ENCODE measurements around the gene CAT.

Gene CAT

GRCh38 chr11:34425360-34425759 lies 13.4 kb upstream of the CAT start:
- no peak for DNase-seq (ENCODE audit: low read depth)

- no peak for DNase-seq (ENCODE audit: low read depth)
Observed at GRCh38 chr11:34425867-34426266, 12.9 kb upstream of the CAT start.

- DNase-seq (ENCODE audit: low read depth), result no peak
Observed at GRCh38 chr11:34426766-34427185, 12.0 kb upstream of the CAT start.

- DNase-seq (ENCODE audit: low read depth), result no peak
Observed at GRCh38 chr11:34427186-34427805, 11.4 kb upstream of the CAT start.

- no peak for DNase-seq (ENCODE audit: low read depth)
Observed at GRCh38 chr11:34431979-34432378, 6.8 kb upstream of the CAT start.

- DNase-seq (ENCODE audit: low read depth), result no peak
Observed at GRCh38 chr11:34432822-34433221, 5.9 kb upstream of the CAT start.

GRCh38 chr11:34433899-34434298 lies 4.8 kb upstream of the CAT start:
- DNase-seq (ENCODE audit: low read depth), result no peak

- no peak for DNase-seq (ENCODE audit: low read depth)
Observed at GRCh38 chr11:34437224-34438125, 1.3 kb upstream of the CAT start.

- DNase-seq (ENCODE audit: low read depth), result no peak
Observed at GRCh38 chr11:34439610-34440198, 970 bp downstream of the CAT start.

GRCh38 chr11:34441814-34442213 lies 3.1 kb downstream of the CAT start:
- DNase-seq (ENCODE audit: low read depth), result no peak

GRCh38 chr11:34443136-34443535 lies 4.4 kb downstream of the CAT start:
- DNase-seq (ENCODE audit: low read depth), result no peak

GRCh38 chr11:34444428-34444827 lies 5.7 kb downstream of the CAT start:
- no peak for DNase-seq (ENCODE audit: low read depth)

- DNase-seq (ENCODE audit: low read depth), result no peak
Observed at GRCh38 chr11:34445956-34446355, 7.2 kb downstream of the CAT start.

- no peak for DNase-seq (ENCODE audit: low read depth)
Observed at GRCh38 chr11:34446386-34446785, 7.7 kb downstream of the CAT start.

- no peak for DNase-seq (ENCODE audit: low read depth)
Observed at GRCh38 chr11:34447044-34447443, 8.3 kb downstream of the CAT start.

- no peak for DNase-seq (ENCODE audit: low read depth)
Observed at GRCh38 chr11:34448223-34448994, 9.7 kb downstream of the CAT start.

- no peak for DNase-seq (ENCODE audit: low read depth)
Observed at GRCh38 chr11:34449013-34449412, 10.3 kb downstream of the CAT start.

GRCh38 chr11:34451053-34451452 lies 12.3 kb downstream of the CAT start:
- no peak for DNase-seq (ENCODE audit: low read depth)

- DNase-seq (ENCODE audit: low read depth), result no peak
Observed at GRCh38 chr11:34454308-34455032, 15.7 kb downstream of the CAT start.

GRCh38 chr11:34457607-34458006 lies 18.9 kb downstream of the CAT start:
- no peak for DNase-seq (ENCODE audit: low read depth)

- DNase-seq (ENCODE audit: low read depth), result no peak
Observed at GRCh38 chr11:34458525-34458924, 19.8 kb downstream of the CAT start.
